Measurements from ENCODE around the gene AQP2.

Gene AQP2

GRCh38 chr12:49955899-49956662 lies 5.5 kb downstream of the AQP2 start:
- DNase-seq (ENCODE audit: low spot score), result no peak

- no peak for DNase-seq (ENCODE audit: low spot score)
These were observed 6.4 kb downstream of the AQP2 start for GRCh38 chr12:49956663-49957569.

GRCh38 chr12:49957570-49957967 lies 7.0 kb downstream of the AQP2 start:
- DNase-seq (ENCODE audit: low spot score), result no peak

GRCh38 chr12:49959685-49960473 lies 9.3 kb downstream of the AQP2 start:
- no peak for DNase-seq (ENCODE audit: low spot score)

- DNase-seq (ENCODE audit: low spot score), result no peak
These were observed 10.1 kb downstream of the AQP2 start for GRCh38 chr12:49960474-49961110.

- DNase-seq (ENCODE audit: low spot score), result no peak
These were observed 10.8 kb downstream of the AQP2 start, which contains the start of gene AQP5 for GRCh38 chr12:49961111-49961922. TSS of gene AQP5 (plus strand) at chr12:49961872. CDS start at chr12:49962018, 146 bp downstream.

GRCh38 chr12:49961993-49962764 lies 11.6 kb downstream of the AQP2 start:
- DNase-seq (ENCODE audit: low spot score), result no peak

GRCh38 chr12:49962861-49963765 lies 12.6 kb downstream of the AQP2 start:
- DNase-seq (ENCODE audit: low spot score), result no peak

GRCh38 chr12:49963976-49964815 lies 13.7 kb downstream of the AQP2 start:
- no peak for DNase-seq (ENCODE audit: low spot score)

GRCh38 chr12:49964849-49965624 lies 14.5 kb downstream of the AQP2 start:
- no peak for DNase-seq (ENCODE audit: low spot score)

GRCh38 chr12:49965836-49966235 lies 15.3 kb downstream of the AQP2 start:
- DNase-seq (ENCODE audit: low spot score), result no peak

GRCh38 chr12:49966511-49967041 lies 16.0 kb downstream of the AQP2 start:
- DNase-seq (ENCODE audit: low spot score), result no peak

GRCh38 chr12:49967042-49967776 lies 16.7 kb downstream of the AQP2 start:
- peak; percentile 99 for DNase-seq (ENCODE audit: low spot score)

GRCh38 chr12:49967777-49968250 lies 17.3 kb downstream of the AQP2 start:
- no peak for DNase-seq (ENCODE audit: low spot score)

- DNase-seq (ENCODE audit: low spot score), result no peak
These were observed 17.9 kb downstream of the AQP2 start for GRCh38 chr12:49968471-49968870.

GRCh38 chr12:49969027-49969426 lies 18.5 kb downstream of the AQP2 start:
- DNase-seq (ENCODE audit: low spot score), result no peak

All from HuH-7 (cell line).